C4-2B (cell line): ENCODE results near the gene INO80B.
"Not testable (repeated sequence)": the region's sequence is repeated elsewhere in the genome, so short reads cannot be mapped to it uniquely, and the experiment has no call there.

ENCODE experiments used
- ZFX ChIP-seq: fragments of 450-650 bp; IDR thresholded peaks from 2 replicates; pipeline ENCODE4 v1.6.1; 2017
- TF ChIP-seq, protein P1 (sequence below): fragments of 450-650 bp; conservative IDR thresholded peaks from 2 replicates; pipeline ENCODE4 v1.5.1; 2017; ENCODE audit warnings: mild to moderate bottlenecking

- TF ChIP-seq, protein P1, sequence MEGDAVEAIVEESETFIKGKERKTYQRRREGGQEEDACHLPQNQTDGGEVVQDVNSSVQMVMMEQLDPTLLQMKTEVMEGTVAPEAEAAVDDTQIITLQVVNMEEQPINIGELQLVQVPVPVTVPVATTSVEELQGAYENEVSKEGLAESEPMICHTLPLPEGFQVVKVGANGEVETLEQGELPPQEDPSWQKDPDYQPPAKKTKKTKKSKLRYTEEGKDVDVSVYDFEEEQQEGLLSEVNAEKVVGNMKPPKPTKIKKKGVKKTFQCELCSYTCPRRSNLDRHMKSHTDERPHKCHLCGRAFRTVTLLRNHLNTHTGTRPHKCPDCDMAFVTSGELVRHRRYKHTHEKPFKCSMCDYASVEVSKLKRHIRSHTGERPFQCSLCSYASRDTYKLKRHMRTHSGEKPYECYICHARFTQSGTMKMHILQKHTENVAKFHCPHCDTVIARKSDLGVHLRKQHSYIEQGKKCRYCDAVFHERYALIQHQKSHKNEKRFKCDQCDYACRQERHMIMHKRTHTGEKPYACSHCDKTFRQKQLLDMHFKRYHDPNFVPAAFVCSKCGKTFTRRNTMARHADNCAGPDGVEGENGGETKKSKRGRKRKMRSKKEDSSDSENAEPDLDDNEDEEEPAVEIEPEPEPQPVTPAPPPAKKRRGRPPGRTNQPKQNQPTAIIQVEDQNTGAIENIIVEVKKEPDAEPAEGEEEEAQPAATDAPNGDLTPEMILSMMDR = not testable (repeated sequence)
- not testable (repeated sequence) for TF ChIP-seq ZFX
Measured at GRCh38 chr2:74460187-74460586, 5.3 kb downstream of the INO80B start.
